GM21737 (cell line): ENCODE data around the gene OR5AR1.
"Not testable (repeated sequence)": the region's sequence is repeated elsewhere in the genome, so short reads cannot be mapped to it uniquely, and the experiment has no call there.

ENCODE experiments used
- ATAC-seq: cut with Tn5 transposase; IDR thresholded peaks from one replicate; pipeline ENCODE4 v1.9.1; 2021; ENCODE audit warnings: mild to moderate bottlenecking, moderate library complexity; ENCODE audit not compliant: unreplicated experiment

OR5AR1 gene

GRCh38 chr11:56663386-56663785 lies at the start of gene OR5AR1:
Gene OR5AR1 (plus strand): TSS chr11:56663686. CDS start chr11:56663686, 0 bp downstream.
- ATAC-seq: no peak

- ATAC-seq: no peak
Measured at GRCh38 chr11:56624661-56625110, 38.8 kb upstream of the OR5AR1 start.

DNA sequence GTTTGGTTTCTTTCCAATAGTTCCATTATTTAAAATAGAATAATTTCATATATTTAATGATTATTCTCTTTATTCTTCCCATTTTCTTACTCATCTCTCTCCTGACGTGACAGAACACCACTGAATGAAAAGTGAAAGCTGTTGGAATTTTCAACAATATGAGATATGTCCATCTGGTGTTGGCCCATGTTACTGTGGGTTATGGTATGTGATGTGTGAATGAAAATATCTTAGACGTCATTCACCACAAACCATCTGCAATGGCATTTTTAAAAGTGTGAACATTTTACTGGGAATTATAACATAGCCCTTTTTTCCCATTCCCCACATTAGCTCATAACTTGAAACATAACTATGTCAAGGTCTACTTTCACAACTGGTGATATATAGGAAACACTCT lies 37.5 kb upstream of the OR5AR1 start:
- no peak for ATAC-seq

- ATAC-seq: no peak
Measured at GRCh38 chr11:56632329-56632728, 31.2 kb upstream of the OR5AR1 start.

GRCh38 chr11:56636861-56637260 lies 26.6 kb upstream of the OR5AR1 start:
- ATAC-seq: no peak

DNA sequence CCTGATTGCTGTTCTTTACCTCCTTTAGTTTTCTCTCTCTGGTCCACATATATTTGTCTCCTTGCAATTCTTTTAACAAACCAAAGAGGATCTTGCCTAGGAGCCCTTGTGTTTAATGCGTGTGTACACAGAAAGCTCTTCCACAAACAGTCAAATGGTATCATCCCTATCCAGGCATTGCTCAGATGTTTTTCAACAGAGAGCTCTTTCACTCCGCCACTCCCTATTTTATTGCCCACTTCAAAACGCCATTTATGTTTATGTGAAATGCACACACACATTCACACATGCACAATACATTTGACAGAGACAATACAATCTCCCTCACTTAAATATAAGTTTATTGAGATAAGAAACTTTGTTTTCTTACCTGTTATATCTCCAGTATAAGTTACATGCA lies 26.0 kb upstream of the OR5AR1 start:
- no peak for ATAC-seq

DNA sequence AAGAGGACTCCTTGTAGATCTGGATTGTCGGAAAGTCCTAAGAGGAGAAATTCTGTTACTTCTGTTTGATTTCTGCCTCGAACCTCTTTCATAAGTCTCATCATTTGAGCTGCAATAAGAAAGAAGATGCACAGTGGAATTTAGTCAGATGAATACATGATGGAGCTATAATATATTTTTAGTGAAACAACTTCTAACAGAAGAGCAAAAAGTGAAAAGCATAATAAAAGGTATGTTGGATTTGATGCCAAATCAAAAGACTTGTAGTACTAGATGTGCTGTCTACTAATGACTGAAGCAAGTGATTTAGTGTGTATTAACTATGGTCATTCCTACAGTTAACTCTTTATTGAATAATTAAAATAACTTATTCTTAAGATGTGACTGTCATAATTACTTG lies 21.1 kb upstream of the OR5AR1 start, which contains the start of gene OR5AP2:
Gene OR5AP2 (minus strand): TSS at position 101 of the 400 bp plus-strand sequence. CDS start 0 bp downstream, at position 101.
- no peak for ATAC-seq

- no peak for ATAC-seq
Measured at GRCh38 chr11:56659755-56660154, 3.7 kb upstream of the OR5AR1 start.

DNA sequence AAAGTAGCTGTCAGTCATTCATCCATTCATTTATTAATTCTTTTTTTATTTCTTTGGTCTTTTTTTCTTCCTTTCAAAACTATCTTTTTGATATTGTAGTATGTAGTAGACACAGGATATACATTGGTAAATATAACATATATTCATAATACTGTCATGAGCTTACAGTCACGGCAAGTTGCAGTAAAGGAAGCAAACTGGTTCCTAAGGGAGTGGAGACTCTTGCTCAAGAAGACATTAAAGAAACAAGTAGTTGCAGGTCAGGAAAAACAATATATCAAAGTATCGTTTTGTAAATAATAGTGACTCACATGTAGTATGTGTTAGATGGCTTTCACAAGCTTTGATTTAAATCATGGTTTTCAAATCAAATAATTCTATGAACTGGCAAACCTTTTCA lies 7.5 kb downstream of the OR5AR1 start:
- no peak for ATAC-seq

- ATAC-seq: no peak
Measured at GRCh38 chr11:56688554-56689100, 25.1 kb downstream of the OR5AR1 start.

GRCh38 chr11:56691179-56691578 lies 27.7 kb downstream of the OR5AR1 start:
- not testable (repeated sequence) for ATAC-seq

DNA sequence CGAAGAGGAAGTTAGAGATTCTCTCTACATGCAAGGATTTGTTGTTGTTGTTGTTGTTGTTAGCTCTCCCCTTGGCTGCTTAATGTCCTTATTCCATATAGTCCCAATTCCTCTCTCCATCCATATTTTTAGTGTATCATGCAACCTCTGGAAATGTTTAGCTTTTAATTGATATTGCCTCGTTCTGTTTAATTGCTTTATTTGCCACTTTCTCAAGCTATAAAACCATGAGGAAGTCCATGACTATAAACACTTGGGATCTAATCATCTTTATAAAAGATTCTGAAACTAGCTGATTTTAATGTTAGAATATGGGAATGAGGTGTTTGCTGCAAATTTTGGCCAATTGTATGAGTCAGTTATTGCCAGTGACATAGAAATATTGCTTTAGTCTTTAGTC lies 29.9 kb downstream of the OR5AR1 start:
- ATAC-seq: no peak

GRCh38 chr11:56698795-56699194 lies 35.3 kb downstream of the OR5AR1 start, which contains the start of gene OR9G1:
Gene OR9G1 (plus strand): TSS chr11:56699095. CDS start chr11:56700388, 1,293 bp downstream.
- ATAC-seq: no peak

GRCh38 chr11:56700242-56700913 lies 36.9 kb downstream of the OR5AR1 start:
- ATAC-seq: no peak

DNA sequence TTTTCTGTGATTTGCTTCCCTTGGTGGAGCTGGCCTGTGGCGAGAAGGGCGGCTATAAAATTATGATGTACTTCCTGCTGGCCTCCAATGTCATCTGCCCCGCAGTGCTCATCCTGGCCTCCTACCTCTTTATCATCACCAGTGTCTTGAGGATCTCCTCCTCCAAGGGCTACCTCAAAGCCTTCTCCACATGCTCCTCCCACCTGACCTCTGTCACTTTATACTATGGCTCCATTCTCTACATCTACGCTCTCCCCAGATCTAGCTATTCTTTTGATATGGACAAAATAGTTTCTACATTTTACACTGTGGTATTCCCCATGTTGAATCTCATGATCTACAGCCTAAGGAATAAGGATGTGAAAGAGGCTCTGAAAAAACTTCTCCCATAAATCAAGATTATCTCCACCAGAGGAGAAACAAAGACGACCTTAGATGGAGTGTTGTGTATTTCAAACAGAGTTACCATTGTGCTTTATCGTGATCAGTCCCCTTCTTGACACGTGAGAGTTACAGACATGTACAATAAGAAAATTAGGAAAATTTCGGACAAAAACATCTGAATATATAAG lies 37.5 kb downstream of the OR5AR1 start:
- no peak for ATAC-seq

DNA sequence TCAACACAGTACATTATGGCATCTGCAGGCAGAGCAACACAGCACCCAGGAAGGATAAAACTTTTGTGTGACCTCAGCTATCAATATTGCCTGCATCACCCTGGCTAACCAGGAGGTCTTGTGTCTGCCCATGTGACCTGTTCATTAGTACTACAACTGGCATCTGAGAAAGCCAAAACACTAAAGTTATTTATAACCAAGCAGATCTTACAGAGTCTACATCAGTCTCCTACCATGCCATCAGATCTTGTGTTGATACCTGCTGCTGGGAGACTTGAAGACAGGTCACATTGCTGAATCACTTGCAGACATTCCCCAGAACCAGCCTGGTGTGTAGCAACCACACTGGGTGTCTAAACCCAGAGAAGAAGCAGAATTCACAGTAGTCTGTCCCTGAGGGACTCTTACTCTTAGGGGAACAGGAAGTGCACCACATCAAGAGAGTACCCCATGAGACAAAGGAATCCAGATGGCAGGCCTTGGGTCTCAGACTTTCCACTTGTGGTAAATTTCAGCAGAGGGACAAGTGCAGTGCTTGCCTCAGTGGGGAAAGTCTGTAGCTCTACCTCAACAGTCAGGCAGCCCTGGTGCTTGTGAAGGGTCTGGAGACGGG lies 42.4 kb downstream of the OR5AR1 start:
- ATAC-seq: no peak

DNA sequence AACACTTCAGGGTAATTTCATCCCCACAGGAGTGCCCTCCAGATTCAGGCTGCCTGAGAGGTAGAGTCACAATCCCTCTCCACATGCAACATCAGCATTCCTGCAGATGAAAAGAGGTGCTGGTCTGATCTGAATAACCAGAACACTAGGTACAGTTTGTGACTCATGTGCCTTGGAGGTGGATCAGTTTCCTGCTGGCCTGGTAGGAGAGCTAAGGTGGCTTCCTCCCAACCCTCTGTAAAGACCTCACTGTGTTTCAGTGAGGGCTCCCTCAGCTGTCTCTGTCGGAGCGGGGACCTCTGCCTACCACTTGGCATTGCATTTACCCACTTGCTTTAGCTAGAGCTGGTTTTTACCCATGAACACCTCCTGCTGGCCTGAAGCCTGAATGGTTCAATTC lies 43.0 kb downstream of the OR5AR1 start:
- no peak for ATAC-seq

GRCh38 chr11:56714206-56714605 lies 50.7 kb downstream of the OR5AR1 start:
- ATAC-seq: no peak
